ENCODE results near the gene VWA3B.

DNA sequence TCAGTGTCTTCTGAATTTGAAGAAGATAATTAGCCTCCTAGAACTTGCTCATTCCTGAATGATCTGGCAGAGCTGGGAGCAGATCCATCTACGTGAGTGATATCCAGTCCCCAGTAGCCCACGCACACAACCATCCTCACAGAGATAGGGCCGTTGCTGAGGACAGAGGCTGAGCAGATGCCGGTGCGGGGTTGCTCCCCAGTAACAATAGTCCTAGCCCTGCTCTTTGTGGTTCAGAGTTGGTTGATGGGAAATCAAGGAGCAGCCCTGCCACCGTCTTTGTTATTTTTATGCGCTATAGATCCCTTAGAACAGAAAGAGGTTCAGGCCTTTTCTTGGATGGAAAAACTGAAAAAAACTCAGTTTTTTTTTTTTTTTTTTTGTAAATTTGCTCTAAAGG is 69.3 kb downstream of the VWA3B start:
- TF ChIP-seq POLR2A (IDR thresholded peaks at IDR 0.05) (no peak), POLR2AphosphoS5 (IDR thresholded peaks at IDR 0.05) (no peak)

Data from upper lobe of left lung (tissue), 4 donors.